ENCODE measurements around the gene AGER. TPM values are rescaled to one million over a fixed set of nuclear protein-coding genes. Genes with fewer than 3 reads are reported as not detected.

The AGER gene
- total RNA-seq, 6 experiments from 2014 or later = 0.81 to 3.4 (median 1.8) TPM

DNA sequence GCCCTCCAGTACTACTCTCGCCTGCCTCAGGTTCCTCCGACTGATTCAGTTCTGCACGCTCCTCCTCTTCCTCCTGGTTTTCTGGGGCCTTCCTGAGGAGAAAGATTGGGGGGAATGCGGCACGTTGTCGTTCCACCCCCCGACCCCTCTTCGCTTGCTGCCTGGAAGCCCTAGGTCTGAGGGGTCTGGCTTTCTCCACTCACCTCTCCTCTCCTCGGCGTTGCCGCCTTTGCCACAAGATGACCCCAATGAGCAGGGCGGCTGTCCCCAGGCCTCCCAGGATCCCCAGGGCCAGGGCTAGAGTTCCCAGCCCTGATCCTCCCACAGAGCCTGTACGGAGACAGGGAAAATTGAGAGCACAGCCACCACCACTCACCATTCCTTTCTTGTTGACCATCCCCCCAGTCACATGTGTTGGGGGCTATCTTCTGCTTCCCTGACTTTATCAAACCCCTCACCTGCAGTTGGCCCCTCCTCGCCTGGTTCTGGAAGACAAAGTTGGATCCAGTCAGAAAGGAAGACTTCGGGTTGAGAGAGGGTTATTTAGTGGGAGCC lies 2.8 kb downstream of the AGER start:
- TF ChIP-seq CTCF (IDR thresholded peaks at IDR 0.05) (no peak), POLR2A (IDR thresholded peaks at IDR 0.05) (no peak)
- no peak for ATAC-seq
- Histone ChIP-seq H3K36me3 (peaks cover 0 to 3% (median 0%) of the 10 kb centered on the region in 4 donors), H3K4me1 (peaks cover 0 to 21% (median 4%) of the 10 kb centered on the region in 4 donors), H3K27ac (no peak overlapping the region), H3K4me3 (no peak overlapping the region), H3K9me3 (no peaks in the 10 kb centered on the region), H3K27me3 (no peaks in the 10 kb centered on the region)
- DNase-seq = no peak
- intact Hi-C loops (cut with DNase I) = no loop called here
- 91% methylated on average over 6 of the region's 15 CpGs for WGBS (ENCODE audit: insufficient coverage, low coverage, low lambda C conversion rate, missing lambda C conversion rate)

GRCh38 chr6:32179766-32180405 lies 4.2 kb downstream of the AGER start:
- intact Hi-C loops (cut with DNase I) = no loop called here
- 71% methylated on average over 10 of the region's 10 CpGs for WGBS (ENCODE audit: insufficient coverage, low coverage, low lambda C conversion rate, missing lambda C conversion rate)

GRCh38 chr6:32178547-32179440 lies 5.3 kb downstream of the AGER start:
- H3K36me3 ChIP-seq = peaks cover 0 to 3% (median 0%) of the 10 kb centered on the region in 4 donors
- ATAC-seq = no peak
- TF ChIP-seq CTCF (IDR thresholded peaks at IDR 0.05) = no peak
- H3K4me1 ChIP-seq = peaks cover 0 to 32% (median 9%) of the 10 kb centered on the region in 4 donors
- H3K27ac ChIP-seq = peak overlapping the region; percentile 73 to 97 (median 82)
- intact Hi-C loops (cut with DNase I) = no loop called here
- H3K27me3 ChIP-seq = no peaks in the 10 kb centered on the region
- H3K4me3 ChIP-seq = peak overlapping the region; percentile 54 to 87 (median 85)
- DNase-seq = peak in 1 of 3 donors; percentile 79
- WGBS (ENCODE audit: insufficient coverage, low coverage, low lambda C conversion rate, missing lambda C conversion rate) = 4% methylated on average over 14 of the region's 24 CpGs
- H3K9me3 ChIP-seq = no peaks in the 10 kb centered on the region

More at GRCh38 chr6:32179766-32180405, 4.2 kb downstream of the AGER start:
- Histone ChIP-seq H3K36me3 (peaks cover 0 to 3% (median 0%) of the 10 kb centered on the region in 4 donors), H3K27ac (no peak overlapping the region), H3K27me3 (no peaks in the 10 kb centered on the region), H3K4me1 (peaks cover 0 to 26% (median 7%) of the 10 kb centered on the region in 4 donors), H3K4me3 (no peak overlapping the region), H3K9me3 (no peaks in the 10 kb centered on the region)
- DNase-seq (no peak), ATAC-seq (no peak)
- TF ChIP-seq CTCF (IDR thresholded peaks at IDR 0.05) (no peak), POLR2A (IDR thresholded peaks at IDR 0.05) (no peak)

GRCh38 chr6:32177788-32178546 lies 6.1 kb downstream of the AGER start, which contains the start of gene RNF5:
RNF5 (plus strand) TSS chr6:32178405; CDS start chr6:32178512, 107 bp downstream.
- no peaks in the 10 kb centered on the region for H3K27me3 ChIP-seq
- TF ChIP-seq CTCF (IDR thresholded peaks at IDR 0.05) (no peak), POLR2A (IDR thresholded peaks at IDR 0.05) (peak; percentile 31)
- intact Hi-C loops (cut with DNase I) = no loop called here
- H3K4me3 ChIP-seq = peak within 1 kb of the TSS; percentile 54 to 87 (median 85)
- peaks cover 0 to 3% (median 0%) of the 10 kb centered on the region in 4 donors for H3K36me3 ChIP-seq
- peaks cover 0 to 32% (median 9%) of the 10 kb centered on the region in 4 donors for H3K4me1 ChIP-seq
- H3K9me3 ChIP-seq = no peaks in the 10 kb centered on the region
- peak within 1 kb of the TSS; percentile 73 to 97 (median 82) for H3K27ac ChIP-seq
- ATAC-seq (peak; percentile 71 to 87 (median 82)), DNase-seq (peak; percentile 93 to 97 (median 95))
- whole genome bisulfite sequencing (ENCODE audit: insufficient coverage, low coverage, low lambda C conversion rate, missing lambda C conversion rate) = under 1% methylated on average over 32 of the region's 33 CpGs
